Peyer's patch (tissue), 4 donors: Measurements from ENCODE around the gene SLC22A23.

Source experiments
- POLR2A ChIP-seq, 2 donors: fragments of 450-650 bp; IDR thresholded peaks; one replicate each; pipeline ENCODE4 v1.5.1; 2017; ENCODE audit warnings: antibody characterized with exemption in 2 of 2, mild to moderate bottlenecking in 2 of 2, moderate library complexity in 2 of 2
- TF ChIP-seq, protein P1 (sequence below), 6 experiments: fragments of 450-650 bp in 4 of 6; fragments of 200-600 bp in 2 of 6; sonication (generic) in 1 of 6; IDR thresholded peaks; one replicate each; pipeline ENCODE4 v1.5.1; 2017 to 2019; ENCODE audit warnings: antibody characterized with exemption in 6 of 6, mild to moderate bottlenecking in 3 of 6, moderate library complexity in 1 of 6

DNA sequence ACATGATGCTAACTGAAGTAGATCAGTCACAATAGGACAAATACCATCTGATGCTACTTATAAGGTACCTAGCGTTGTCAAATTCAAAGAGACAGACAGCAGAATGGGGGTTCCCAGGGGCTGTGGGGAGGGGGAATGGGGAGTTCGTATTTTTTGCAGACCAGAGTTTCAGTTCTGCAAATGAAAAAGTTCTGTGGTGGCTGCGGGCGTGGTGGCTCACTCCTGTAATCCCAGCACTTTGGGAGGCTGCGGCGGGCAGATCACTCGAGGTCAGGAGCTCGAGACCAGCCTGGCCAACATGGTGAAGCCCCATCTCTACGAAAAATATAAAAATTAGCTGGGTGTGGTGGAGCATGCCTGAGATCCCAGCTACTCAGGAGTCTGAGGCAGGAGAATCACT lies 68.1 kb downstream of the SLC22A23 start:
- TF ChIP-seq, protein P1, sequence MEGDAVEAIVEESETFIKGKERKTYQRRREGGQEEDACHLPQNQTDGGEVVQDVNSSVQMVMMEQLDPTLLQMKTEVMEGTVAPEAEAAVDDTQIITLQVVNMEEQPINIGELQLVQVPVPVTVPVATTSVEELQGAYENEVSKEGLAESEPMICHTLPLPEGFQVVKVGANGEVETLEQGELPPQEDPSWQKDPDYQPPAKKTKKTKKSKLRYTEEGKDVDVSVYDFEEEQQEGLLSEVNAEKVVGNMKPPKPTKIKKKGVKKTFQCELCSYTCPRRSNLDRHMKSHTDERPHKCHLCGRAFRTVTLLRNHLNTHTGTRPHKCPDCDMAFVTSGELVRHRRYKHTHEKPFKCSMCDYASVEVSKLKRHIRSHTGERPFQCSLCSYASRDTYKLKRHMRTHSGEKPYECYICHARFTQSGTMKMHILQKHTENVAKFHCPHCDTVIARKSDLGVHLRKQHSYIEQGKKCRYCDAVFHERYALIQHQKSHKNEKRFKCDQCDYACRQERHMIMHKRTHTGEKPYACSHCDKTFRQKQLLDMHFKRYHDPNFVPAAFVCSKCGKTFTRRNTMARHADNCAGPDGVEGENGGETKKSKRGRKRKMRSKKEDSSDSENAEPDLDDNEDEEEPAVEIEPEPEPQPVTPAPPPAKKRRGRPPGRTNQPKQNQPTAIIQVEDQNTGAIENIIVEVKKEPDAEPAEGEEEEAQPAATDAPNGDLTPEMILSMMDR (IDR thresholded peaks at IDR 0.05): no peak
- TF ChIP-seq POLR2A (IDR thresholded peaks at IDR 0.05): no peak
